Fibroblast of lung (primary cell): ENCODE results near the gene KRTAP1-5. TPM values are rescaled to one million over a fixed set of nuclear protein-coding genes. Genes with fewer than 3 reads are reported as not detected.

Source experiments
- DNase-seq, 2 donors: peaks; one replicate each; pipeline versions ENCODE4 v3.0.0 to v3.0.0-alpha.2; 2010; ENCODE audit warnings: low read depth in 2 of 2
- H2AFZ ChIP-seq: 2 replicates; pipeline ENCODE4 v1.5.1; 2012; ENCODE audit warnings: low read length, control low read depth, inconsistent platforms
- H3K27ac ChIP-seq: 2 replicates; pipeline ENCODE4 v1.5.1; 2011; ENCODE audit warnings: low read length, control low read depth; ENCODE audit not compliant: insufficient read depth
- H3K27me3 ChIP-seq: 2 replicates; pipeline ENCODE4 v1.5.1; 2011; ENCODE audit warnings: mild to moderate bottlenecking, low read length; ENCODE audit not compliant: control insufficient read depth, insufficient read depth
- H3K36me3 ChIP-seq: 2 replicates; pipeline ENCODE4 v1.5.1; 2011; ENCODE audit warnings: low read length; ENCODE audit not compliant: control insufficient read depth, insufficient read depth
- H3K4me1 ChIP-seq: 2 replicates; pipeline ENCODE4 v1.5.1; 2011; ENCODE audit warnings: low read length; ENCODE audit not compliant: control insufficient read depth, insufficient read depth; ENCODE audit errors: extremely low read depth
- H3K4me2 ChIP-seq: 2 replicates; pipeline ENCODE4 v1.5.1; 2011; ENCODE audit warnings: low read length, control low read depth; ENCODE audit not compliant: insufficient read depth; ENCODE audit errors: extremely low read depth
- H3K4me3 ChIP-seq, 4 experiments: fragments of 200-600 bp in 1 of 4; sonication (generic) in 1 of 4; replicated peaks in 1 of 4; 2 replicates each; pipeline ENCODE4 v1.5.1; 2011 to 2016; ENCODE audit warnings: low read length in 4 of 4, low read depth in 3 of 4, mild to moderate bottlenecking in 3 of 4, control low read depth in 2 of 4, inconsistent platforms in 1 of 4, mixed read lengths in 1 of 4; ENCODE audit not compliant: insufficient read depth in 1 of 4; ENCODE audit errors: control extremely low read depth in 1 of 4
- H3K79me2 ChIP-seq: 2 replicates; pipeline ENCODE4 v1.5.1; 2012; ENCODE audit warnings: mild to moderate bottlenecking, low read length, inconsistent platforms; ENCODE audit not compliant: control insufficient read depth, insufficient read depth
- H3K9ac ChIP-seq: 2 replicates; pipeline ENCODE4 v1.5.1; 2011; ENCODE audit warnings: mild to moderate bottlenecking, low read length, control low read depth; ENCODE audit not compliant: insufficient read depth
- H3K9me3 ChIP-seq: 2 replicates; pipeline ENCODE4 v1.5.1; 2012; ENCODE audit warnings: low read depth, low read length; ENCODE audit not compliant: control insufficient read depth, insufficient read depth
- H4K20me1 ChIP-seq: 2 replicates; pipeline ENCODE4 v1.5.1; 2011; ENCODE audit warnings: low read length; ENCODE audit not compliant: control insufficient read depth, insufficient read depth; ENCODE audit errors: extremely low read depth
- CTCF ChIP-seq, 2 donors: IDR thresholded peaks in 1 of 2; conservative IDR thresholded peaks in 1 of 2; 1 replicate in 1 of 2; 2 replicates in 1 of 2; pipeline ENCODE4 v1.5.1; 2011 to 2012; ENCODE audit warnings: low read length in 2 of 2, control low read depth in 1 of 2, inconsistent platforms in 1 of 2, low read depth in 1 of 2, mild to moderate bottlenecking in 1 of 2
- EZH2 ChIP-seq: IDR thresholded peaks from 2 replicates; pipeline ENCODE4 v1.5.1; 2012; ENCODE audit warnings: low read length, control low read depth, mild to moderate bottlenecking; ENCODE audit errors: missing control alignments
- polyA minus RNA-seq: library from RNA; depleted of rRNA, polyadenylated mRNA; stranded (reverse); fragments of >200 nt; gene quantifications from 2 replicates; pipeline ENCODE4 v1.2.3, GENCODE V29; 2011; ENCODE audit warnings: low replicate concordance
- polyA plus RNA-seq, 2 donors: library from polyadenylated mRNA; depleted of rRNA in 1 of 2; stranded (reverse) in 1 of 2; unstranded in 1 of 2; fragments of >200 nt; gene quantifications; 2 replicates each; pipeline ENCODE4 v1.2.1, GENCODE V29; 2011 to 2012; ENCODE audit warnings: missing spikeins in 1 of 2
- total RNA-seq: library from RNA; depleted of rRNA; stranded (reverse); fragments of >200 nt; gene quantifications from 2 replicates; pipeline ENCODE4 v1.2.1, GENCODE V29; 2014

The KRTAP1-5 gene, protein sequence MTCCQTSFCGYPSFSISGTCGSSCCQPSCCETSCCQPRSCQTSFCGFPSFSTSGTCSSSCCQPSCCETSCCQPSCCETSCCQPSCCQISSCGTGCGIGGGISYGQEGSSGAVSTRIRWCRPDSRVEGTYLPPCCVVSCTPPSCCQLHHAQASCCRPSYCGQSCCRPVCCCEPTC
- total RNA-seq = 0.17 TPM in 1 of 2 replicates, not detected in the other
- 6.2 and 6.3 TPM in 2 replicates for polyA plus RNA-seq
- 5.5 and 7.3 TPM in 2 replicates for polyA plus RNA-seq (2012)
- 6.6 and 8.4 TPM in 2 replicates for polyA minus RNA-seq

GRCh38 chr17:41026715-41027471 is at the start of gene KRTAP1-5:
KRTAP1-5 (minus strand) TSS chr17:41027208; CDS start chr17:41027155, 53 bp downstream.
- Histone ChIP-seq H3K27ac (peak within 1 kb of the TSS; percentile 15), H4K20me1 (no peaks in the 10 kb centered on the region), H3K9ac (no peak within 1 kb of the TSS), H3K36me3 (no peaks in the 10 kb centered on the region), H3K4me2 (peak within 1 kb of the TSS; percentile 36), H3K27me3 (no peaks in the 10 kb centered on the region), H3K4me1 (peaks cover 6% of the 10 kb centered on the region), H3K9me3 (no peaks in the 10 kb centered on the region), H3K4me3 (no peak within 1 kb of the TSS), H2AFZ (no peak within 1 kb of the TSS), H3K79me2 (no peaks in the 10 kb centered on the region)
- no peak for TF ChIP-seq EZH2
- no peak for TF ChIP-seq CTCF (conservative IDR thresholded peaks at IDR 0.05 in 1 of 2, IDR thresholded peaks at IDR 0.05 in 1 of 2; ENCODE audit: low read depth in 1 of 2, low read length in 2 of 2)
- peak; percentile 35 to 74 for DNase-seq

DNA sequence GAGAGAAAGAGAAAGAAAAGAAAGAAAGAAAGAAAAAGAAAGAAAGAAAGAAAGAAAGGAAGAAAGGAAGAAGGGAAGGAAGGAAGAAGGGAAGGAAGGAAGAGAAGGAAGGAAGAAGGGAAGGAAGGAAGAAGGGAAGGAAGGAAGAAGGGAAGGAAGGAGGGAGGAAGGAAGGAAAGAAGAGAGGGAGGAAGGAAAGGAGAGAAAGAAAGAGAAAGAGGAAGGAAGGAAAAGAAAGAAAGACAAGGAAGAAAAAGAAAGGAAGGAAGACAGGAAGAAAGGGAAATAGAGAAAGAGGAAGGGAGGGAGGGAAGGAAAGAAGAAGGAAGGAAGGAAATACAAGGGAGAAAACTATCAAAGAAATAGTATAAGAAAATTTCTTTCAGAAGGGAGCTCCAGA is 49.8 kb upstream of the KRTAP1-5 start:
- TF ChIP-seq EZH2 (no peak), CTCF (conservative IDR thresholded peaks at IDR 0.05 in 1 of 2, IDR thresholded peaks at IDR 0.05 in 1 of 2; ENCODE audit: low read depth in 1 of 2, low read length in 2 of 2) (no peak)
- Histone ChIP-seq H3K27me3 (no peaks in the 10 kb centered on the region), H2AFZ (no peak overlapping the region), H3K4me3 (no peak overlapping the region), H3K27ac (no peak overlapping the region), H3K9me3 (no peaks in the 10 kb centered on the region), H3K4me1 (no peaks in the 10 kb centered on the region), H4K20me1 (no peaks in the 10 kb centered on the region), H3K9ac (no peak overlapping the region), H3K4me2 (no peak overlapping the region), H3K36me3 (no peaks in the 10 kb centered on the region), H3K79me2 (no peaks in the 10 kb centered on the region)
- DNase-seq = no peak

GRCh38 chr17:41073676-41074075 is 46.7 kb upstream of the KRTAP1-5 start:
- no peak overlapping the region for H3K4me3 ChIP-seq
- H3K4me1 ChIP-seq = no peaks in the 10 kb centered on the region
- no peaks in the 10 kb centered on the region for H3K36me3 ChIP-seq
- H4K20me1 ChIP-seq = no peaks in the 10 kb centered on the region
- no peak overlapping the region for H3K4me2 ChIP-seq
- no peak overlapping the region for H3K9ac ChIP-seq
- H3K79me2 ChIP-seq = no peaks in the 10 kb centered on the region
- H3K27me3 ChIP-seq = no peaks in the 10 kb centered on the region
- no peak for DNase-seq
- no peaks in the 10 kb centered on the region for H3K9me3 ChIP-seq
- no peak for TF ChIP-seq CTCF (conservative IDR thresholded peaks at IDR 0.05 in 1 of 2, IDR thresholded peaks at IDR 0.05 in 1 of 2; ENCODE audit: low read depth in 1 of 2, low read length in 2 of 2)
- no peak for TF ChIP-seq EZH2
- H2AFZ ChIP-seq = no peak overlapping the region
- no peak overlapping the region for H3K27ac ChIP-seq
